Ovary (tissue), 3 donors: ENCODE data around the gene SPON2.

ENCODE experiments used
- CTCF ChIP-seq, 3 donors: fragments of 450-650 bp in 2 of 3; fragments of 200-600 bp in 1 of 3; IDR thresholded peaks; one replicate each; pipeline versions ENCODE4 v1.5.1 to v1.8.0; 2016 to 2022; ENCODE audit warnings: antibody characterized with exemption in 3 of 3, mild to moderate bottlenecking in 1 of 3
- POLR2A ChIP-seq: fragments of 450-650 bp; IDR thresholded peaks from one replicate; pipeline ENCODE4 v1.6.1; 2017; ENCODE audit warnings: antibody characterized with exemption, mild to moderate bottlenecking, moderate library complexity
- donor health status: DM: no; HTN: no; CAD: no.

- no peak for TF ChIP-seq CTCF (IDR thresholded peaks at IDR 0.05)
- TF ChIP-seq POLR2A: no peak
These were observed 17.1 kb downstream of the SPON2 start for GRCh38 chr4:1155314-1155713.
